Measurements from ENCODE around the gene ADGRE1.

DNA sequence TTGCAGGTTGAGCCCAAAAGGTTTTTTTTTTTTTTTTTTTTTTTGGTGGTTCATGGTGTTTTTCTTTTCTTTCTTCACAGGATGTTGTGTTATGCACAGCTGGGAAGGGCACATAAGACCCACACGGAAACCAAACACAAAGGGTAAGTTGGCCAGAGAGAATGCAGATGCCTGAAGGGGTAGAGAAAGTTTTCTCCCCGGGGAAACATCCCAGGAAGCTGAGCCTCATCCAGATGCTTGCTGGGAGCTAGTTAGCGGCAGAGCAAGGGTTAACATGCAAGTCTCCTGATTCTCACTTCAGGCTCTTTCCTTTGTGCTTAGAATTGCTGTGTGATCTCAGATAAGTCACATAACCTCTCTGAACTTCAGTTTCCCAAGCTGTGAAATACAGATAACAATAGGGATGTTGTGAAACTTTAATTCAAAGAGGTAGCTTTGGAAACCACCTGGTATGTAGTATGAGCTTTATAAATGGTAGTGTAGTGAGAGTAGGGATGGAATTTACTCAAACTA, 3.1 kb downstream of the ADGRE1 start:
- TF ChIP-seq, protein P1, sequence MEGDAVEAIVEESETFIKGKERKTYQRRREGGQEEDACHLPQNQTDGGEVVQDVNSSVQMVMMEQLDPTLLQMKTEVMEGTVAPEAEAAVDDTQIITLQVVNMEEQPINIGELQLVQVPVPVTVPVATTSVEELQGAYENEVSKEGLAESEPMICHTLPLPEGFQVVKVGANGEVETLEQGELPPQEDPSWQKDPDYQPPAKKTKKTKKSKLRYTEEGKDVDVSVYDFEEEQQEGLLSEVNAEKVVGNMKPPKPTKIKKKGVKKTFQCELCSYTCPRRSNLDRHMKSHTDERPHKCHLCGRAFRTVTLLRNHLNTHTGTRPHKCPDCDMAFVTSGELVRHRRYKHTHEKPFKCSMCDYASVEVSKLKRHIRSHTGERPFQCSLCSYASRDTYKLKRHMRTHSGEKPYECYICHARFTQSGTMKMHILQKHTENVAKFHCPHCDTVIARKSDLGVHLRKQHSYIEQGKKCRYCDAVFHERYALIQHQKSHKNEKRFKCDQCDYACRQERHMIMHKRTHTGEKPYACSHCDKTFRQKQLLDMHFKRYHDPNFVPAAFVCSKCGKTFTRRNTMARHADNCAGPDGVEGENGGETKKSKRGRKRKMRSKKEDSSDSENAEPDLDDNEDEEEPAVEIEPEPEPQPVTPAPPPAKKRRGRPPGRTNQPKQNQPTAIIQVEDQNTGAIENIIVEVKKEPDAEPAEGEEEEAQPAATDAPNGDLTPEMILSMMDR (IDR thresholded peaks at IDR 0.05) = no peak
- TF ChIP-seq EZH2 (IDR thresholded peaks at IDR 0.05) (no peak), EZH2phosphoT487 (IDR thresholded peaks at IDR 0.05) (no peak)

Measured in neural progenitor cell (in vitro differentiated cells).